ENCODE results near the gene LPP.

GRCh38 chr3:188906236-188906635 lies 752.3 kb downstream of the LPP start:
- TF ChIP-seq GABPA (IDR thresholded peaks at IDR 0.05; ENCODE audit: low read depth) = no peak
- TF ChIP-seq CTCF (IDR thresholded peaks at IDR 0.05; ENCODE audit: insufficient read depth, low read length) = no peak
